ENCODE results near the gene TRABD. TPM values are rescaled to one million over a fixed set of nuclear protein-coding genes. Genes with fewer than 3 reads are reported as not detected.

The TRABD gene
- total and polyA plus RNA-seq, 7 experiments from 2014 or later, result 29.4 to 157 (median 106) TPM

DNA sequence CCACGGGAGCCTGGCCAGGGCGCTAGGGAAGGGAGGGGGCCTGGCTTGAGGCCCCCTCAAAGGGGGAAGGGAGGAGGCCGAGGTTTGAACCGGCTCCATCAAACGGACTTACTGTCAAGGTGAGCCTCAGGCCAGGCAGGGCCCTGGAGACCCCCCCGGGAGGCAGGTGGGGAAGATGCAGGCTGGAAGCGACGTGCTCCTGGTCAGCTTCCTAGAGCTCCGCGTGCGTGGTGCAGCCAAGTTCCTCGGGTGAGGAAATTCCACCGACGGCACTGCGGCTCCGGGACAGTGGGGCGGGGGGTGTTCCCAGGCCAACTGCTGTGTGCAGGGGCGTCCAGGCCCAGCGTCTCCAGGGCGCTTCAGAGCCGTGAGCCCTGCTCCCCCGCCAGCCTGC lies 7.2 kb upstream of the TRABD start:
- DNase-seq (peak in 1 of 9 donors; percentile 20), ATAC-seq (no peak)
- peaks cover 0 to 20% (median 5%) of the 10 kb centered on the region in 5 donors for H3K27me3 Mint-ChIP-seq
- H3K9me3 Mint-ChIP-seq, result peaks cover 0 to 3% (median 0%) of the 10 kb centered on the region in 11 donors
- H3K27ac Mint-ChIP-seq, result no peak overlapping the region
- H3K4me3 Mint-ChIP-seq, result no peak overlapping the region
- no peaks in the 10 kb centered on the region for H3K36me3 ChIP-seq (ENCODE audit: control insufficient read depth in 2 of 3, insufficient read depth in 3 of 3, low read length in 3 of 3)
- no peaks in the 10 kb centered on the region for H3K36me3 Mint-ChIP-seq
- peaks cover 0 to 7% (median 4%) of the 10 kb centered on the region in 7 donors for H3K4me1 Mint-ChIP-seq
- no peaks in the 10 kb centered on the region for H3K27me3 ChIP-seq (ENCODE audit: control insufficient read depth in 2 of 2, insufficient read depth in 2 of 2, low read length in 2 of 2)
- ChIA-PET POLR2A (no interaction called here), CTCF (no interaction called here)
- no peaks in the 10 kb centered on the region for H3K9me3 ChIP-seq (ENCODE audit: control insufficient read depth in 2 of 3, low read length in 3 of 3)
- no peaks in the 10 kb centered on the region for H3K4me1 ChIP-seq (ENCODE audit: control insufficient read depth in 2 of 2, insufficient read depth in 2 of 2, low read length in 2 of 2)
- H3K27ac ChIP-seq (ENCODE audit: low read depth, low read length), result no peak overlapping the region
- intact Hi-C loops (cut with micrococcal nuclease), result loop anchor here in 1 of 2 donors (10.0 kb wide), 1 partner anchor 184 kb away; no protein-coding TSS in a partner anchor
- H3K4me3 ChIP-seq (ENCODE audit: low read length), result no peak overlapping the region

DNA sequence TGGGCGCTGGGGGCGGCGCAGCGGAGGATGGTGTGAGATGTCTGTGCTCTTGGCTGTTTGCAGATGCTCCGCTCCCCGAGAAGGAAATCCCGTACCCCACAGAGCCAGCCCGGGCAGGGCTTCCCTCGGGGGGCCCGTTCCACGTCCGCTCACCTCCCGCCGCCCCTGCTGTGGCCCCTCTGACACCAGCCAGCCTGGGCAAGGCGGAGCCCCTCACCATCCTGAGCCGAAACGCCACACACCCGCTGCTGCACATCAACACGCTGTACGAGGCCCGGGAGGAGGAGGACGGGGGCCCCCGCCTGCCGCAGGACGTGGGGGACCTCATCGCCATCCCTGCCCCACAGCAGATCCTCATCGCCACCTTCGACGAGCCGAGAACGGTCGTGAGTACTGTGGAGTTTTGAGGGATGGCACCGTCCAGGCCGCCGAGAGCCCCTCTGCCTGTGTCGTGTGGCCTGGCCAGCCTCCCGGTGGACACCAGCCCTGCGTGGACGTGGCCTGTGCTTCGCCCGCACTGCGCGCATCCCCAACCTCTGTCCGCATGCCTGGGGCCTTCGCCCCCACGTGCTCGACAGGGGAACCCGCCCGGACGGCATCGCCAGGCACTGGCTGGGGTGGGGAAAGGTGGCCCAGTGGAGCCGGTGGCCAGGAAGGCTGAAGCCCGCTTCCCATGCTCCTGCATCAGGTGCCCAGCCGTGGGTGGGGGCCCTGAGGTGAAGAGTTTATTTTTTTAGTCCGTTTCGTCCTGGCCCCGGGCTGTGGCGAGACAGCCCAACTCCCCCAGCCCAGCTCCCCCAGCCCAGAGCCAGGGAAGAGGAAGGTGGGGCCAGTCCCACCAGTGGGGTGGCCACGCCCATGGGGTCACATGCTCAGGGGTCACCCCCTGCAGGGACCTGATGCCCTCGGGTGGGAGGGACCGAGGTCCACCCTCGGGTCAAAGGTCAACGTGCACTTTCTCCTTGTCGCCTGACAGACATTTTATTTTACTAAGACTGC lies 6.5 kb upstream of the TRABD start:
- CTCF ChIA-PET, result no interaction called here

DNA sequence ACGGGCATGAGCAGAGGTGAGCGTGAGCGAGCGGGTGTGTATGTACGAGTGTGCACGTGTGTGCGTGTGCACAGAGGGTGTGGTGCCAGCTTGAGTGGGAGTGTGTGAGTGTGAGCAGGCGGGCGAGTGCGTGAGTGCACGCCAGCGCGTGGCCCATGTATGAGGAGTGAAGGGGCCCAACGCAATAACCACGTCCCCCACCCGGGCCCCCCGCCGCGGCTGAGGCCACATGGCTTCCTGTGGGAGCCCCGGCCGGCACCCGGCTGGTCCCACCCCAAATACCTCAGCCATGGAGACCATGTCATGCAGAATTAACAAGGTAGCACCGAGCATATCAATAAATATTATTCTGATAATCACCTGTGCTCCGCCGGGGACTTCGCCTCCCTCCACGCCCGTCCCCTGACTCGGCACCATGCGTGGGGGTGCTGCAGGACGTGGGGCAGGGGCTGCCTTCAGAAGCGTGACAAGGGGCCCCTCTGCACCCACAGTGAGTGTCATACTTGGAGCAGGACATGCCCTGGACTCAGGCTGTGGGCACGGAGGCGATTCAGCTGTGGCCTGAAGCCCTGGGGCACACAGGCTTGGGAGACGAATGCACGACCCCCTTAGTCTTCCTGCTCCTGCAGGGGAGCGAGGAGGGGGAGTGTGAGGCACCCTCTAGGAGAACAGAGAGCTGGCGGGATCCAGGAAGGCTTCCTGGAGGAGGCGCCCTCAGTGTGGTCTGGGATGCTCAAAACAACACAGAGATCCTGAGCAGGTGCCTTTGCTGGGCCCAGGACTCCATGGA lies 5.6 kb upstream of the TRABD start:
- intact Hi-C loops (cut with micrococcal nuclease), result loop anchor here in 1 of 2 donors (10.0 kb wide), 1 partner anchor 185 kb away; no protein-coding TSS in a partner anchor
- Histone ChIP-seq H3K27ac (ENCODE audit: low read depth, low read length) (no peak overlapping the region), H3K36me3 (ENCODE audit: control insufficient read depth in 2 of 3, insufficient read depth in 3 of 3, low read length in 3 of 3) (no peaks in the 10 kb centered on the region), H3K9me3 (ENCODE audit: control insufficient read depth in 2 of 3, low read length in 3 of 3) (no peaks in the 10 kb centered on the region), H3K4me3 (ENCODE audit: low read length) (no peak overlapping the region), H3K4me1 (ENCODE audit: control insufficient read depth in 2 of 2, insufficient read depth in 2 of 2, low read length in 2 of 2) (peaks cover 0 to 1% of the 10 kb centered on the region in 2 donors), H3K27me3 (ENCODE audit: control insufficient read depth in 2 of 2, insufficient read depth in 2 of 2, low read length in 2 of 2) (no peaks in the 10 kb centered on the region)
- H3K4me3 Mint-ChIP-seq, result peak overlapping the region in 1 of 10 donors; percentile 34
- ATAC-seq, result no peak
- peak overlapping the region in 2 of 9 donors; percentile 26 to 42 for H3K27ac Mint-ChIP-seq
- peaks cover 0 to 14% (median 6%) of the 10 kb centered on the region in 5 donors for H3K27me3 Mint-ChIP-seq
- H3K4me1 Mint-ChIP-seq, result peaks cover 0 to 12% (median 5%) of the 10 kb centered on the region in 7 donors
- ChIA-PET CTCF (no interaction called here), POLR2A (no interaction called here)
- DNase-seq, result no peak
- H3K9me3 Mint-ChIP-seq, result peaks cover 0 to 3% (median 0%) of the 10 kb centered on the region in 11 donors
- no peaks in the 10 kb centered on the region for H3K36me3 Mint-ChIP-seq

More for the DNA sequence above, 6.5 kb upstream of the TRABD start:
- H3K4me3 Mint-ChIP-seq, result peak overlapping the region in 1 of 10 donors; percentile 34
- peaks cover 0 to 3% (median 0%) of the 10 kb centered on the region in 11 donors for H3K9me3 Mint-ChIP-seq
- H3K4me1 ChIP-seq (ENCODE audit: control insufficient read depth in 2 of 2, insufficient read depth in 2 of 2, low read length in 2 of 2), result no peaks in the 10 kb centered on the region
- no peaks in the 10 kb centered on the region for H3K27me3 ChIP-seq (ENCODE audit: control insufficient read depth in 2 of 2, insufficient read depth in 2 of 2, low read length in 2 of 2)
- POLR2A ChIA-PET, result no interaction called here
- H3K4me3 ChIP-seq (ENCODE audit: low read length), result no peak overlapping the region
- ATAC-seq (peak; percentile 7), DNase-seq (peak in 1 of 9 donors; percentile 22)
- H3K27me3 Mint-ChIP-seq, result peaks cover 0 to 14% (median 5%) of the 10 kb centered on the region in 5 donors
- H3K27ac Mint-ChIP-seq, result peak overlapping the region in 2 of 9 donors; percentile 26 to 42
- intact Hi-C loops (cut with micrococcal nuclease), result loop anchor here in 1 of 2 donors (10.0 kb wide), 1 partner anchor 184 kb away; no protein-coding TSS in a partner anchor
- H3K4me1 Mint-ChIP-seq, result peaks cover 0 to 10% (median 4%) of the 10 kb centered on the region in 7 donors
- no peaks in the 10 kb centered on the region for H3K36me3 ChIP-seq (ENCODE audit: control insufficient read depth in 2 of 3, insufficient read depth in 3 of 3, low read length in 3 of 3)
- no peak overlapping the region for H3K27ac ChIP-seq (ENCODE audit: low read depth, low read length)
- no peaks in the 10 kb centered on the region for H3K9me3 ChIP-seq (ENCODE audit: control insufficient read depth in 2 of 3, low read length in 3 of 3)
- no peaks in the 10 kb centered on the region for H3K36me3 Mint-ChIP-seq

DNA sequence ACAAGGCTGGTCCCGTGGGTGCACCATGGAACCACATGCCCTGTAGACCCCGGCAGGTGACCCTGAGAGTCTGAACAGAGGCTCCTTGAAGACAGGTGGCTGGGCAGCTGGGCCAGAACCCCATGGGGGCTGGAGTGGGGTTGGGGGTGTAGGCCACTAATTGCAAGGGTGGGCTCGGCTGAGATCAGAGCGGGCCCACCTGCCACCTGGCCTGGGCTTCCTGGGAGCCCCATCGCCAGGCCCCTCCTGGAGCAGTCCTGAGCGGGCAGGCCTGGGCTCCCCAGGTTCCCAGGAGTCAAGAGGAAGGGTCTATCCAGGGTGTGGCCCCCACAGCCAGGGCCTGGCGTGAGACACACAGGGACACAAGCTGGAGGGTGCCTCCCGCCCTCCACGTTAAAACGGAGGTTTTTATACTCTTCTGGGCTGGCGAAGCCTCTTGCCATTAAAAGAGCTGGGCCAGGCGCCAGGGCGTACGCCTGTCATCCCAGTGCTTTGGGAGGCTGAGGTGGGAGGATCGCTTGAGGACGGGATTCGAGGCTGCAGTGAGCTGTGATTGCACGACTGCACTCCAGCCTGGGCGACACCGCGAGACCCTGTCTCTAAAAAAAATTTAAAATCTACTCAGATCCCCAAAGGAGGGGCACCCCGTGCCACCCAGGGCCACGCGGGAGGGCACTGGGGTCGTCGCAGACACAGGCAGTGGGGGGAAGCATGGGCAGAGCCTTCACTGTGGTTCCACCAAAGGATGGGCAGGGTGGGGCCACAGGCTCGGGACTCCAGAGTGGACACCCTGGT lies 4.8 kb upstream of the TRABD start:
- Mint-ChIP-seq H3K4me3 (no peak overlapping the region), H3K36me3 (no peaks in the 10 kb centered on the region), H3K27ac (no peak overlapping the region), H3K9me3 (peaks cover 0 to 3% (median 0%) of the 10 kb centered on the region in 11 donors), H3K27me3 (peaks cover 0 to 14% (median 6%) of the 10 kb centered on the region in 5 donors), H3K4me1 (peaks cover 0 to 14% (median 8%) of the 10 kb centered on the region in 7 donors)
- ChIA-PET CTCF (no interaction called here), POLR2A (no interaction called here)
- Histone ChIP-seq H3K4me1 (ENCODE audit: control insufficient read depth in 2 of 2, insufficient read depth in 2 of 2, low read length in 2 of 2) (peaks cover 0 to 5% of the 10 kb centered on the region in 2 donors), H3K27ac (ENCODE audit: low read depth, low read length) (no peak overlapping the region), H3K9me3 (ENCODE audit: control insufficient read depth in 2 of 3, low read length in 3 of 3) (no peaks in the 10 kb centered on the region), H3K27me3 (ENCODE audit: control insufficient read depth in 2 of 2, insufficient read depth in 2 of 2, low read length in 2 of 2) (no peaks in the 10 kb centered on the region), H3K36me3 (ENCODE audit: control insufficient read depth in 2 of 3, insufficient read depth in 3 of 3, low read length in 3 of 3) (no peaks in the 10 kb centered on the region), H3K4me3 (ENCODE audit: low read length) (no peak overlapping the region)
- no peak for ATAC-seq
- intact Hi-C loops (cut with micrococcal nuclease), result no loop called here
- no peak for DNase-seq

DNA sequence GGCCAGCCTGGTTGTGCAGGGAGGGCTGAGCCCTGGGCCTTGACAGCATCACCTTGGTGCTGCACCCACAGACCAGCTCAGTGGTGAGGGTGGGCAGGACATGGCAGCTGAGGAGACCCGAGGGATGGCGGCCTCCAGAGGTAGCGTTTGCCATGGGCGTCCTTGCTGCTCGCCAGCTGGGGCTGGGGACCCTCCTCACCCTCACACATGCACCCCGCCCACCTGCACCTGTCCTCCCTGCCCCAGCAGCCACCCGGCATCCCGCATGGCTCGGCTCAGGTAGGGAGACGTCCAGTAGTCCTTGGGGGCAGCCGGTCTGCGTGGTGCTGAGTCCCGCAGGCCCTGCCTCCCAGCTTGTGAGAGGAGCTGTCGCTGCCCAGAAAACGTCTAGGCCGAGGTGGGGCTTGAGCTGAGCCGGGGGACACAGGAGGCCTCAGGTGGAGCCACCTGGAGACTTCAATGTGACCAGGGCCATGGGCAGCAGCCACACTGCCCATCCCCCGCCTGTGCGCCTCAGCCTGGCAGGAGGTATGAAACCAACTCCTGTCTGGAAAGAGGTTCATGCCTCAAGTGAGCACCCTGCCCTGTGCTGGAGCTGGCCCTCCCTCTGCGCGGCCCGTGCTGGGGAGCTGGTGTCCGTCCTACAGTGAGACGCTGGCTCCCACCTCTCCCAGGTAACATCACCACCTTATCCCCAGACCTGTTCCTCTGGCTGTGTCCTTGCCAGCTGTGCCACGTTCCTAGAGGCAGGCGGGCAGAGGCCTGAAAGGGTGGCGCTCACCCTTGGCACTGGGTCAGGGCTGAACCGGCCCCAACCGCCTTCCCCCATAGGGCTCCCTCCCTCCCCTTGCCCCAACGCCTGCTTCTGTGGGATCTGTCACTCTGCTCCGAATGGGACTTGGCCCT lies 3.3 kb upstream of the TRABD start:
- intact Hi-C loops (cut with micrococcal nuclease), result loop anchor here in 1 of 2 donors (1.0 kb wide), 1 partner anchor 7 kb away; no protein-coding TSS in a partner anchor
- Mint-ChIP-seq H3K4me1 (peaks cover 0 to 22% (median 14%) of the 10 kb centered on the region in 7 donors), H3K9me3 (peaks cover 0 to 1% (median 0%) of the 10 kb centered on the region in 11 donors), H3K36me3 (peaks cover 0 to 1% (median 0%) of the 10 kb centered on the region in 5 donors), H3K27ac (peak overlapping the region in 1 of 9 donors; percentile 55), H3K4me3 (no peak overlapping the region), H3K27me3 (peaks cover 0 to 8% (median 6%) of the 10 kb centered on the region in 5 donors)
- Histone ChIP-seq H3K4me1 (ENCODE audit: control insufficient read depth in 2 of 2, insufficient read depth in 2 of 2, low read length in 2 of 2) (peaks cover 9 to 13% of the 10 kb centered on the region in 2 donors), H3K27ac (ENCODE audit: low read depth, low read length) (no peak overlapping the region), H3K4me3 (ENCODE audit: low read length) (no peak overlapping the region), H3K9me3 (ENCODE audit: control insufficient read depth in 2 of 3, low read length in 3 of 3) (no peaks in the 10 kb centered on the region), H3K36me3 (ENCODE audit: control insufficient read depth in 2 of 3, insufficient read depth in 3 of 3, low read length in 3 of 3) (no peaks in the 10 kb centered on the region), H3K27me3 (ENCODE audit: control insufficient read depth in 2 of 2, insufficient read depth in 2 of 2, low read length in 2 of 2) (no peaks in the 10 kb centered on the region)
- DNase-seq (peak in 1 of 9 donors; percentile 6), ATAC-seq (no peak)
- ChIA-PET CTCF (no interaction called here), POLR2A (interaction anchor here (1.2 kb wide), 1 partner anchor 9 kb away, joined by 5 read pairs; no protein-coding TSS in a partner anchor)
